GM13977 (cell line): ENCODE measurements around the gene RNF112.

Experiments
- DNase-seq: peaks from one replicate; pipeline ENCODE4 v3.0.0; 2012; ENCODE audit warnings: low spot score
- CTCF ChIP-seq: IDR thresholded peaks from 2 replicates; pipeline ENCODE4 v1.5.1; 2012; ENCODE audit warnings: mild to moderate bottlenecking, control low read depth; ENCODE audit not compliant: insufficient read depth; ENCODE audit errors: extremely low read depth, missing control alignments
- in situ Hi-C: fragments of 300-500 bp; cut with MboI; formaldehyde crosslinking; loops from one replicate; pipeline ENCODE4 v1.12.0; 2022; ENCODE audit warnings: low sequenced_read_pairs, low pct_unique_long_range_greater_than_20kb, mixed read lengths, inconsistent platforms; ENCODE audit not compliant: unreplicated experiment

RNF112 gene

GRCh38 chr17:19399750-19400450 is 11.1 kb upstream of the RNF112 start:
- DNase-seq, result no peak
- in situ Hi-C loops, result no loop called here

GRCh38 chr17:19401321-19402010 is 9.6 kb upstream of the RNF112 start:
- in situ Hi-C loops, result no loop called here
- no peak for TF ChIP-seq CTCF
- no peak for DNase-seq

More at GRCh38 chr17:19399750-19400450, 11.1 kb upstream of the RNF112 start:
- TF ChIP-seq CTCF, result no peak

DNA sequence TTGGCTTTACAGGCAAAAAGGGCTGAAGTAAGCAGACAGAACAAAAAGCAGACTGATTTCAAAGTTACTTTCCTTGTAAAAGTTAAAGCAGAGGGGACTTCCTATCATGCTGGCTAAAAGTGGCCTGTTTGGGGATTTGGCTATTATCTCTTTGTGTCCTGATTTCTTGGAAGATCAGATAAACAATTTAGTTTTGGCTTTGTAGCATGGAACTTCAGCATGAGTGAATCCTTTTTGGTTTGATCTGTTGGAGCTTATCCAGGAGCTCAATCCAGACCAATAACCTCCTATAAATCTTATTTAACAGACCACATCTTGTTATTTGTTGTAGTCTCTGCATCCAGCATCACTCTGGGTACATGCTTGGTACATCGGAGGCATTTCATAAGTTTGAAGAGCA is 8.9 kb upstream of the RNF112 start:
- no peak for TF ChIP-seq CTCF
- DNase-seq, result no peak
- in situ Hi-C loops, result no loop called here

DNA sequence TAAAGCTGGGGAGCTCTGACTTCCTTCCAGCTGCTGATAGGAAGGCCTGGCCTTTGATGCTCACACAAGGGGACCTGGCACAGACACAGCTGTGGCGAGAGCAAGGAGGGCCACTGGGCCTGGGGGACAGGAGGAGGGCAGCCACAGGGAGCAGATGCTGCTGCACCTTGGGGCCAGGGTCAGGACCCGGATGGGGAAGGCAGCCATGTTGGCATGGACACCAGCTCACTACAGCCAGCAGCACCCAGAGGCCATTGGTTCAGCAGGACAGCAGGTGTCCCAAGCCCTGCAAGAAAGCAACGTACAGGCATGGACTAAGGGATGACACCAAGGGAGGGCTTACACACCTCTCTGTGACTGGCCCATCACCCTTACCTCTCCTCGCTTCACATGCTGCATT is 8.0 kb upstream of the RNF112 start:
- in situ Hi-C loops, result no loop called here
- no peak for TF ChIP-seq CTCF
- no peak for DNase-seq

DNA sequence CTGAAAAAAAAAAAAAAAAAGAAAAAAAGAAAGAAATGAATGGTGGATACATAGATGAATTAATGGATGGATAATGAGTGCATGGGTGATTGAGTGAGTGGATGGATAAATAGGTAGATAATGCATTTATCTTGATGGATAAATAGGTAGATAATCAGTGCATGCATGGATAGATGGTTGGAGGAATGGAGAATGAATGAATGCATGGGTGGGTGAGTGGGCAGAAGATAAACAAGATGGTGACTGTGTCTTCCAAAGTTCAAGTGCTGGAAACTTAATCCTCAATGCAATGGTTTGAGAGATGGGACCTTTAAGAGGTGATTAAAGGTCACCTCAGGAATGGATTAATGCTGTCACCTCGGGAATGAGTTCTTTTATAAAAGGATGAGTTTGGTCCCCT is 6.8 kb upstream of the RNF112 start:
- TF ChIP-seq CTCF, result no peak
- no peak for DNase-seq
- in situ Hi-C loops, result no loop called here

GRCh38 chr17:19405114-19405513 is 5.9 kb upstream of the RNF112 start:
- TF ChIP-seq CTCF, result no peak
- no peak for DNase-seq
- in situ Hi-C loops, result no loop called here
